H9 (cell line): Measurements from ENCODE around the gene HPCAL1. TPM values are rescaled to one million over a fixed set of nuclear protein-coding genes. Genes with fewer than 3 reads are reported as not detected.

Experiments used
- DNase-seq: peaks from one replicate; pipeline ENCODE4 v3.0.0-alpha.2; 2017
- H2AFZ ChIP-seq: one replicate; pipeline ENCODE4 v1.6.1; 2013; ENCODE audit warnings: mild to moderate bottlenecking, low read length, control low read depth, moderate library complexity
- H2AK5ac ChIP-seq: 2 replicates; pipeline ENCODE4 v1.6.1; 2013; ENCODE audit warnings: low read length, control low read depth, mixed read lengths; ENCODE audit not compliant: insufficient read length
- H2BK120ac ChIP-seq: one replicate; pipeline ENCODE4 v1.6.1; 2013; ENCODE audit warnings: low read depth, mild to moderate bottlenecking, low read length, control low read depth, inconsistent platforms; ENCODE audit not compliant: poor library complexity, severe bottlenecking
- H2BK12ac ChIP-seq: 2 replicates; pipeline ENCODE4 v1.6.1; 2013; ENCODE audit warnings: low read length, control low read depth, mixed read lengths, low read depth; ENCODE audit not compliant: insufficient read length
- H2BK15ac ChIP-seq: 2 replicates; pipeline ENCODE4 v1.6.1; 2013; ENCODE audit warnings: low read depth, low read length, control low read depth
- H2BK20ac ChIP-seq: one replicate; pipeline ENCODE4 v1.6.1; 2013; ENCODE audit warnings: low read depth, mild to moderate bottlenecking, low read length, control low read depth, inconsistent platforms; ENCODE audit not compliant: poor library complexity, severe bottlenecking
- H2BK5ac ChIP-seq: 2 replicates; pipeline ENCODE4 v1.6.1; 2013; ENCODE audit warnings: low read length, control low read depth, mixed read lengths; ENCODE audit not compliant: insufficient read length
- H3K14ac ChIP-seq: 2 replicates; pipeline ENCODE4 v1.6.1; 2013; ENCODE audit warnings: low read length, control low read depth; ENCODE audit not compliant: insufficient read depth
- H3K18ac ChIP-seq: 2 replicates; pipeline ENCODE4 v1.6.1; 2013; ENCODE audit warnings: low read depth, mild to moderate bottlenecking, mixed read lengths, low read length, control low read depth; ENCODE audit not compliant: insufficient read length
- H3K23ac ChIP-seq: 2 replicates; pipeline ENCODE4 v1.6.1; 2013; ENCODE audit warnings: low read length, control low read depth, mixed read lengths, low read depth; ENCODE audit not compliant: insufficient read length
- H3K23me2 ChIP-seq: 2 replicates; pipeline ENCODE4 v1.6.1; 2013; ENCODE audit warnings: low read depth, mild to moderate bottlenecking, mixed read lengths, low read length, control low read depth; ENCODE audit not compliant: insufficient read length, poor library complexity, severe bottlenecking
- H3K27ac ChIP-seq: 2 replicates; pipeline ENCODE4 v1.5.1; 2013; ENCODE audit warnings: low read length, control low read depth, mixed read lengths, low read depth; ENCODE audit not compliant: insufficient read length
- H3K27me3 ChIP-seq: 2 replicates; pipeline ENCODE4 v1.6.1; 2013; ENCODE audit warnings: low read length, control low read depth, inconsistent platforms; ENCODE audit not compliant: insufficient read depth
- H3K4ac ChIP-seq: 2 replicates; pipeline ENCODE4 v1.6.1; 2013; ENCODE audit warnings: low read depth, mild to moderate bottlenecking, control low read depth, inconsistent platforms, low read length, moderate library complexity
- H3K4me1 ChIP-seq: 2 replicates; pipeline ENCODE4 v1.6.1; 2013; ENCODE audit warnings: low read length, control low read depth, inconsistent platforms; ENCODE audit not compliant: insufficient read depth
- H3K4me2 ChIP-seq: 2 replicates; pipeline ENCODE4 v1.6.1; 2013; ENCODE audit warnings: low read length, control low read depth, mixed read lengths; ENCODE audit not compliant: insufficient read length, insufficient read depth
- H3K56ac ChIP-seq: 2 replicates; pipeline ENCODE4 v1.6.1; 2013; ENCODE audit warnings: low read depth, mild to moderate bottlenecking, mixed read lengths, low read length, control low read depth; ENCODE audit not compliant: insufficient read length
- H3K79me1 ChIP-seq: 2 replicates; pipeline ENCODE4 v1.6.1; 2013; ENCODE audit warnings: low read depth, mild to moderate bottlenecking, moderate library complexity, low read length, control low read depth, inconsistent platforms; ENCODE audit not compliant: insufficient read depth, poor library complexity, severe bottlenecking
- H3K79me2 ChIP-seq: 2 replicates; pipeline ENCODE4 v1.6.1; 2013; ENCODE audit warnings: low read length, control low read depth, inconsistent platforms; ENCODE audit not compliant: insufficient read depth
- H3K9ac ChIP-seq: 2 replicates; pipeline ENCODE4 v1.6.1; 2013; ENCODE audit warnings: low read length, control low read depth, mixed read lengths; ENCODE audit not compliant: insufficient read length; ENCODE audit errors: extremely low read depth
- H3K9me3 ChIP-seq: one replicate; pipeline ENCODE4 v1.6.1; 2013; ENCODE audit warnings: low read depth, low read length, inconsistent platforms; ENCODE audit not compliant: control insufficient read depth
- H3T11ph ChIP-seq: one replicate; pipeline ENCODE4 v1.6.1; 2013; ENCODE audit warnings: mild to moderate bottlenecking, low read length, control low read depth, inconsistent platforms
- H4K20me1 ChIP-seq: one replicate; pipeline ENCODE4 v1.6.1; 2013; ENCODE audit not compliant: control insufficient read depth, insufficient read length, insufficient read depth
- H4K5ac ChIP-seq: 2 replicates; pipeline ENCODE4 v1.6.1; 2013; ENCODE audit warnings: low read depth, mild to moderate bottlenecking, mixed read lengths, low read length, control low read depth; ENCODE audit not compliant: insufficient read length
- H4K8ac ChIP-seq: replicated peaks from 2 replicates; pipeline ENCODE4 v1.6.1; 2013; ENCODE audit warnings: low read length, control low read depth, mixed read lengths, low read depth; ENCODE audit not compliant: insufficient read length
- H4K91ac ChIP-seq: 2 replicates; pipeline ENCODE4 v1.6.1; 2013; ENCODE audit warnings: low read depth, mild to moderate bottlenecking, moderate library complexity, mixed read lengths, low read length, control low read depth; ENCODE audit not compliant: insufficient read length
- H3K27ac Mint-ChIP-seq, 3 experiments: 2 replicates in 2 of 3; 3 replicates in 1 of 3; pipeline ENCODE4 v1.8.0; 2020 to 2021; ENCODE audit warnings: mixed read lengths in 3 of 3, mild to moderate bottlenecking in 1 of 3, moderate library complexity in 1 of 3
- H3K27me3 Mint-ChIP-seq: 2 replicates; pipeline ENCODE4 v1.8.0; 2021; ENCODE audit warnings: low read depth, mild to moderate bottlenecking, moderate library complexity, mixed read lengths
- H3K36me3 Mint-ChIP-seq, 3 experiments: 2 replicates in 2 of 3; 3 replicates in 1 of 3; pipeline ENCODE4 v1.8.0; 2020 to 2021; ENCODE audit warnings: low read depth in 3 of 3, mixed read lengths in 3 of 3; ENCODE audit not compliant: insufficient read depth in 1 of 3
- H3K4me1 Mint-ChIP-seq, 2 experiments: 2 replicates each; pipeline ENCODE4 v1.8.0; 2020; ENCODE audit warnings: mixed read lengths in 2 of 2
- H3K4me3 Mint-ChIP-seq, 2 experiments: 2 replicates in 1 of 2; 3 replicates in 1 of 2; pipeline ENCODE4 v1.8.0; 2020 to 2021; ENCODE audit warnings: mild to moderate bottlenecking in 2 of 2, mixed read lengths in 2 of 2, moderate library complexity in 1 of 2
- H3K9me3 Mint-ChIP-seq, 2 experiments: 2 replicates in 1 of 2; 3 replicates in 1 of 2; pipeline ENCODE4 v1.8.0; 2020; ENCODE audit warnings: mild to moderate bottlenecking in 2 of 2, mixed read lengths in 2 of 2, moderate library complexity in 1 of 2
- CTCF ChIP-seq: fragments of 200-600 bp; sonication (generic); conservative IDR thresholded peaks from 3 replicates; pipeline ENCODE4 v1.8.0; 2021; ENCODE audit warnings: antibody characterized with exemption, mild to moderate bottlenecking
- WGBS: extraction: QIAGEN DNeasy Blood & Tissue Kit; methylation state at CpG from one replicate; pipeline ENCODE4 v1.1.7; 2013; ENCODE audit warnings: missing lambda C conversion rate, low lambda C conversion rate, mixed read lengths; ENCODE audit not compliant: insufficient read length; ENCODE audit errors: extremely low coverage; 5-methylcytosine and 5-hydroxymethylcytosine counted together
- total RNA-seq: library from RNA; stranded (reverse); gene quantifications from 2 replicates; pipeline ENCODE4 v1.2.1, GENCODE V29; 2021

HPCAL1 gene
- total RNA-seq, 1 experiment from 2014 or later = 4.7 TPM

GRCh38 chr2:10326151-10326616, 23.5 kb downstream of the HPCAL1 start:
- H3K4me3 Mint-ChIP-seq = no peak overlapping the region

More at GRCh38 chr2:10326151-10326616, 23.5 kb downstream of the HPCAL1 start:
- no peak for DNase-seq
- no peaks in the 10 kb centered on the region; a peak in 2 of 5 replicates for H3K9me3 Mint-ChIP-seq
- no peaks in the 10 kb centered on the region for H3K9me3 ChIP-seq
- TF ChIP-seq CTCF = no peak
- no peak overlapping the region for H3T11ph ChIP-seq
- no peak overlapping the region for H2BK120ac ChIP-seq
- no peak overlapping the region for H2AFZ ChIP-seq
- H2BK5ac ChIP-seq = no peak overlapping the region
- peaks cover 0 to 11% (median 0%) of the 10 kb centered on the region in 3 experiments; a peak in 1 of 7 replicates for H3K36me3 Mint-ChIP-seq
- no peaks in the 10 kb centered on the region for H3K23me2 ChIP-seq
- H3K4me1 ChIP-seq = peaks cover 10% of the 10 kb centered on the region; the same call in 1 of the 2 replicates
- no peaks in the 10 kb centered on the region for H3K27me3 ChIP-seq
- H3K14ac ChIP-seq = peak overlapping the region; percentile 25; the same call in 1 of the 2 replicates
- H2BK20ac ChIP-seq = no peak overlapping the region
- no peaks in the 10 kb centered on the region for H4K20me1 ChIP-seq
- no peaks in the 10 kb centered on the region for H3K79me1 ChIP-seq
- H3K27me3 Mint-ChIP-seq = no peaks in the 10 kb centered on the region
- no peak overlapping the region for H4K91ac ChIP-seq
- no peak overlapping the region for H4K5ac ChIP-seq
- no peak overlapping the region for H2BK12ac ChIP-seq
- H3K23ac ChIP-seq = no peak overlapping the region
- peak overlapping the region; percentile 34 to 89 (median 44); a peak in 2 of 7 replicates for H3K27ac Mint-ChIP-seq
- H4K8ac ChIP-seq = no peak overlapping the region
- H3K4me2 ChIP-seq = no peak overlapping the region
- no peak overlapping the region for H2AK5ac ChIP-seq
- no peaks in the 10 kb centered on the region for H3K79me2 ChIP-seq
- WGBS = no CpG with 5 or more reads among the region's 7 CpGs
- no peak overlapping the region for H3K9ac ChIP-seq
- peaks cover 54 to 69% of the 10 kb centered on the region in 2 experiments for H3K4me1 Mint-ChIP-seq
- no peak overlapping the region for H3K27ac ChIP-seq
- no peak overlapping the region for H3K56ac ChIP-seq
- H3K18ac ChIP-seq = peak overlapping the region; percentile 31
- H3K4ac ChIP-seq = no peak overlapping the region
- no peak overlapping the region for H2BK15ac ChIP-seq
